Fibroblast of lung (primary cell): Measurements from ENCODE around the gene ZFAND2A.

ENCODE experiments used
- EZH2 ChIP-seq: IDR thresholded peaks from 2 replicates; pipeline ENCODE4 v1.5.1; 2012; ENCODE audit warnings: low read length, control low read depth, mild to moderate bottlenecking; ENCODE audit errors: missing control alignments
- TF ChIP-seq, protein P1 (sequence below), 2 donors: IDR thresholded peaks in 1 of 2; conservative IDR thresholded peaks in 1 of 2; 1 replicate in 1 of 2; 2 replicates in 1 of 2; pipeline ENCODE4 v1.5.1; 2011 to 2012; ENCODE audit warnings: low read length in 2 of 2, control low read depth in 1 of 2, inconsistent platforms in 1 of 2, low read depth in 1 of 2, mild to moderate bottlenecking in 1 of 2

DNA sequence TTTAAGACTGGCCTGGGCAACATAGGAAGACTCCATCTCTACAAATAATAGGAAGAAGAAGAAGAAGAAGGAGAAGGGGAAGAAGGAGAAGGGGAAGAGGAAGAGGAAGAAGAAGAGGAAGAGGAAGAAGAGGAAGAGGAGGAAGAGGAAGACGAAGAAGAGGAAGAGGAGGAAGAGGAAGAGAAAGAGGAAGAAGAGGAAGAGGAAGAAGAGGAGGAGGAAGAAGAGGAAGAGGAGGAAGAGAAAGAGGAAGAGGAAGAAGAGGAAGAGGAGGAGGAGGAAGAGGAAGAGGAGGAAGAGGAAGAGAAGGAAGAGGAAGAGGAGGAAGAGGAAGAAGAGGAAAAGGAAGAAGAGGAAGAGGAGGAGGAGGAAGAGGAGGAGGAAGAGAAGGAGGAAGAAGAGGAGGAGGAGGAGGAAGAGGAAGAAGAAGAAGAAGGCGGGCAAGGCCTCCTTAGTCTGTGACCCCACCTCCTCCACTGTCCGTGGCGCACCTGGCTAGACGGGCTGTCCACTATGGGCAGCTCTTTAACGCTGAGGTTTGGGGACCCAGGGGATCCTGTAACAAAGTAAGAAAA is 28.8 kb upstream of the ZFAND2A start:
- TF ChIP-seq, protein P1, sequence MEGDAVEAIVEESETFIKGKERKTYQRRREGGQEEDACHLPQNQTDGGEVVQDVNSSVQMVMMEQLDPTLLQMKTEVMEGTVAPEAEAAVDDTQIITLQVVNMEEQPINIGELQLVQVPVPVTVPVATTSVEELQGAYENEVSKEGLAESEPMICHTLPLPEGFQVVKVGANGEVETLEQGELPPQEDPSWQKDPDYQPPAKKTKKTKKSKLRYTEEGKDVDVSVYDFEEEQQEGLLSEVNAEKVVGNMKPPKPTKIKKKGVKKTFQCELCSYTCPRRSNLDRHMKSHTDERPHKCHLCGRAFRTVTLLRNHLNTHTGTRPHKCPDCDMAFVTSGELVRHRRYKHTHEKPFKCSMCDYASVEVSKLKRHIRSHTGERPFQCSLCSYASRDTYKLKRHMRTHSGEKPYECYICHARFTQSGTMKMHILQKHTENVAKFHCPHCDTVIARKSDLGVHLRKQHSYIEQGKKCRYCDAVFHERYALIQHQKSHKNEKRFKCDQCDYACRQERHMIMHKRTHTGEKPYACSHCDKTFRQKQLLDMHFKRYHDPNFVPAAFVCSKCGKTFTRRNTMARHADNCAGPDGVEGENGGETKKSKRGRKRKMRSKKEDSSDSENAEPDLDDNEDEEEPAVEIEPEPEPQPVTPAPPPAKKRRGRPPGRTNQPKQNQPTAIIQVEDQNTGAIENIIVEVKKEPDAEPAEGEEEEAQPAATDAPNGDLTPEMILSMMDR (conservative IDR thresholded peaks at IDR 0.05 in 1 of 2, IDR thresholded peaks at IDR 0.05 in 1 of 2; ENCODE audit: low read depth in 1 of 2, low read length in 2 of 2): no peak
- TF ChIP-seq EZH2: no peak
